ENCODE measurements around the gene WDR35. TPM values are rescaled to one million over a fixed set of nuclear protein-coding genes. Genes with fewer than 3 reads are reported as not detected.

The WDR35 gene
- total and polyA plus RNA-seq, 10 of the 15 experiments (the other 5 are each of a cell fraction or from before 2014, with no cell fraction given), result 3.0 to 9.3 (median 6.3) TPM

- Histone ChIP-seq H3K4me3 (peak overlapping the region; percentile 85), H3K27me3 (replicated peaks in 1 of 2; ENCODE audit: control insufficient read depth in 2 of 2, insufficient read depth in 2 of 2, low read length in 1 of 2) (no peaks in the 10 kb centered on the region), H3K79me2 (ENCODE audit: control insufficient read depth, insufficient read depth, low read length) (peaks cover 71% of the 10 kb centered on the region), H3K9ac (ENCODE audit: control insufficient read depth, insufficient read depth, low read length) (peak overlapping the region; percentile 98), H3K4me1 (ENCODE audit: control insufficient read depth, insufficient read depth, low read length) (peaks cover 3% of the 10 kb centered on the region; the same call in 1 of the 2 replicates), H3K9me3 (replicated peaks; ENCODE audit: control insufficient read depth, insufficient read depth, low read length) (no peaks in the 10 kb centered on the region; the same call in 2 of the 3 replicates), H3K36me3 (ENCODE audit: control insufficient read depth in 2 of 2, insufficient read depth in 2 of 2, low read length in 1 of 2) (no peaks in the 10 kb centered on the region), H4K20me1 (ENCODE audit: control insufficient read depth, insufficient read depth) (no peaks in the 10 kb centered on the region), H2AFZ (ENCODE audit: control insufficient read depth, low read depth, low read length) (peak overlapping the region; percentile 52), H3K27ac (ENCODE audit: control insufficient read depth, insufficient read depth) (peak overlapping the region; percentile 99), H3K4me2 (ENCODE audit: control insufficient read depth, insufficient read depth) (peak overlapping the region; percentile 88)
- FAIRE-seq, result no peak
- DNase-seq (ENCODE audit: low read depth, low spot score), result no peak
- ChIA-PET RAD21 (ENCODE audit: unreplicated experiment) (interaction anchor here (0.6 to 1.0 kb wide), 4 partner anchors 8 to 115 kb away, joined by 3 to 6 read pairs (median 3); no protein-coding TSS in a partner anchor), SMC1A (ENCODE audit: uncharacterized antibody, unreplicated experiment) (interaction anchor here (0.6 to 3.3 kb wide), 8 partner anchors 8 to 1269 kb away, joined by 3 to 14 read pairs (median 6); partner anchors contain the start of gene LAPTM4A), POLR2A (interaction anchor here (1.2 to 1.4 kb wide), 3 partner anchors 11 to 88 kb away, joined by 3 to 4 read pairs (median 4); no protein-coding TSS in a partner anchor), CTCF (interaction anchor here (0.9 to 1.6 kb wide), 8 partner anchors 10 to 151 kb away, joined by 3 to 4 read pairs (median 3); partner anchors contain the start of gene LAPTM4A)
- in situ Hi-C loops (cut with MboI), result no loop called here
- WGBS (ENCODE audit: insufficient coverage, insufficient replicate concordance, low lambda C conversion rate, missing lambda C conversion rate), result 2% methylated on average over 11 of the region's 11 CpGs
- ATAC-seq, result peak; percentile 27
- intact Hi-C loops (cut with micrococcal nuclease; ENCODE audit: unreplicated experiment), result loop anchor here (2.0 to 5.0 kb wide), 2 partner anchors 89 to 152 kb away; partner anchors contain the start of gene LAPTM4A
- no TSS peak for BruUV-seq (replicated peaks)
- TF ChIP-seq USF2 (IDR thresholded peaks at IDR 0.05; ENCODE audit: borderline replicate concordance, low read depth, low read length) (no peak), RB1 (IDR thresholded peaks at IDR 0.05; ENCODE audit: borderline replicate concordance) (no peak), MXI1 (IDR thresholded peaks at IDR 0.05; ENCODE audit: low read depth, low read length) (0 out of 2 replicates have a peak, but pooled peaks have one; percentile 36), NBN (IDR thresholded peaks at IDR 0.05) (no peak), EED (IDR thresholded peaks at IDR 0.05; ENCODE audit: low read depth) (no peak), JUNB (IDR thresholded peaks at IDR 0.05) (peak; percentile 32; the same call in 1 of the 2 replicates), SMC3 (IDR thresholded peaks at IDR 0.05; ENCODE audit: borderline replicate concordance, low read length) (no peak), SPI1 (IDR thresholded peaks at IDR 0.05; ENCODE audit: borderline replicate concordance, insufficient read depth, low read depth, low read length) (no peak), RUNX3 (IDR thresholded peaks at IDR 0.05; ENCODE audit: low read length) (peak; percentile 70), FOS (IDR thresholded peaks at IDR 0.05; ENCODE audit: borderline replicate concordance, extremely low read depth, insufficient read length) (no peak), POLR2A (IDR thresholded peaks at IDR 0.05; ENCODE audit: low read depth, low read length) (0 out of 2 replicates have a peak, but pooled peaks have one; percentile 20), SKIL (IDR thresholded peaks at IDR 0.05; ENCODE audit: low read depth, poor library complexity, severe bottlenecking) (no peak), SMAD1 (IDR thresholded peaks at IDR 0.05; ENCODE audit: low read depth, partially characterized antibody) (no peak), NFIC (IDR thresholded peaks at IDR 0.05; ENCODE audit: low read depth, low read length) (no peak), POLR2AphosphoS5 (IDR thresholded peaks at IDR 0.05; ENCODE audit: low read length) (no peak), E2F4 (IDR thresholded peaks at IDR 0.05; ENCODE audit: low read depth, low read length) (no peak), MTA3 (IDR thresholded peaks at IDR 0.05; ENCODE audit: borderline replicate concordance, low read length) (peak; percentile 15; the same call in 1 of the 2 replicates)
Observed at GRCh38 chr2:19899985-19900930, 89.6 kb downstream of the WDR35 start.

All from GM12878 (cell line).